GM18517 (cell line): ENCODE results near the gene LRRC8A.
"Not testable (repeated sequence)": the region's sequence is repeated elsewhere in the genome, so short reads cannot be mapped to it uniquely, and the experiment has no call there.

Source experiments
- ATAC-seq: cut with Tn5 transposase; IDR thresholded peaks from one replicate; pipeline ENCODE4 v1.9.1; 2021; ENCODE audit warnings: mild to moderate bottlenecking, moderate library complexity; ENCODE audit not compliant: unreplicated experiment

The LRRC8A gene

GRCh38 chr9:128881884-128882676, at the start of gene LRRC8A, which contains the start of gene KYAT1:
Gene LRRC8A (plus strand): TSS chr9:128882133. CDS start chr9:128907165, 25,032 bp downstream.
Gene KYAT1 (minus strand): TSS chr9:128881950. CDS start chr9:128845405, 36,545 bp downstream.
- peak; percentile 90 for ATAC-seq

GRCh38 chr9:128833696-128834095, 48.2 kb upstream of the LRRC8A start:
- no peak for ATAC-seq

- no peak for ATAC-seq
Measured at GRCh38 chr9:128835246-128836210, 46.4 kb upstream of the LRRC8A start.

GRCh38 chr9:128836509-128837145, 45.3 kb upstream of the LRRC8A start:
- no peak for ATAC-seq

- ATAC-seq, result no peak
Measured at GRCh38 chr9:128838338-128838737, 43.6 kb upstream of the LRRC8A start.

- ATAC-seq, result no peak
Measured at GRCh38 chr9:128840524-128840923, 41.4 kb upstream of the LRRC8A start.

GRCh38 chr9:128841694-128842492, 40.0 kb upstream of the LRRC8A start:
- no peak for ATAC-seq

- not testable (repeated sequence) for ATAC-seq
Measured at GRCh38 chr9:128843171-128843570, 38.8 kb upstream of the LRRC8A start.

GRCh38 chr9:128845186-128845931, 36.6 kb upstream of the LRRC8A start:
- ATAC-seq, result no peak

- ATAC-seq, result no peak
Measured at GRCh38 chr9:128846680-128847030, 35.3 kb upstream of the LRRC8A start.

GRCh38 chr9:128847803-128848202, 34.1 kb upstream of the LRRC8A start:
- ATAC-seq, result no peak

- not testable (repeated sequence) for ATAC-seq
Measured at GRCh38 chr9:128851024-128851423, 30.9 kb upstream of the LRRC8A start.

- ATAC-seq, result not testable (repeated sequence)
Measured at GRCh38 chr9:128851779-128852600, 29.9 kb upstream of the LRRC8A start.

GRCh38 chr9:128852646-128853045, 29.3 kb upstream of the LRRC8A start:
- ATAC-seq, result not testable (repeated sequence)

- ATAC-seq, result not testable (repeated sequence)
Measured at GRCh38 chr9:128854454-128854853, 27.5 kb upstream of the LRRC8A start.

GRCh38 chr9:128858476-128858875, 23.5 kb upstream of the LRRC8A start:
- not testable (repeated sequence) for ATAC-seq

- ATAC-seq, result no peak
Measured at GRCh38 chr9:128860937-128861336, 21.0 kb upstream of the LRRC8A start.

- ATAC-seq, result no peak
Measured at GRCh38 chr9:128861501-128861900, 20.4 kb upstream of the LRRC8A start.

GRCh38 chr9:128862401-128862851, 19.5 kb upstream of the LRRC8A start:
- ATAC-seq, result no peak
